ENCODE data around the gene LCAT.

Gene LCAT

GRCh38 chr16:67897231-67897630 lies 46.7 kb downstream of the LCAT start:
- H3K36me3 Mint-ChIP-seq (ENCODE audit: low read depth), result peaks cover 2% of the 10 kb centered on the region
- peaks cover 23% of the 10 kb centered on the region for H3K4me1 Mint-ChIP-seq (ENCODE audit: low read depth)
- H3K27me3 Mint-ChIP-seq (ENCODE audit: low read depth), result no peaks in the 10 kb centered on the region
- no peak overlapping the region for H3K27ac Mint-ChIP-seq
- no peaks in the 10 kb centered on the region for H3K9me3 Mint-ChIP-seq
- H3K4me3 Mint-ChIP-seq, result no peak overlapping the region

GRCh38 chr16:67893743-67894399 lies 50.0 kb downstream of the LCAT start:
- H3K27me3 Mint-ChIP-seq (ENCODE audit: low read depth), result no peaks in the 10 kb centered on the region
- peak overlapping the region; percentile 94 for H3K27ac Mint-ChIP-seq
- H3K36me3 Mint-ChIP-seq (ENCODE audit: low read depth), result peaks cover 2% of the 10 kb centered on the region
- H3K9me3 Mint-ChIP-seq, result no peaks in the 10 kb centered on the region
- peaks cover 23% of the 10 kb centered on the region for H3K4me1 Mint-ChIP-seq (ENCODE audit: low read depth)
- H3K4me3 Mint-ChIP-seq, result peak overlapping the region; percentile 95

GRCh38 chr16:67892899-67893742 lies 50.8 kb downstream of the LCAT start, which contains the start of gene PSKH1:
PSKH1 (plus strand) TSS chr16:67893254; CDS start chr16:67908750, 15,496 bp downstream.
- Mint-ChIP-seq H3K27ac (peak within 1 kb of the TSS; percentile 94), H3K9me3 (no peaks in the 10 kb centered on the region), H3K4me1 (ENCODE audit: low read depth) (peaks cover 20% of the 10 kb centered on the region), H3K4me3 (peak within 1 kb of the TSS; percentile 95), H3K27me3 (ENCODE audit: low read depth) (no peaks in the 10 kb centered on the region), H3K36me3 (ENCODE audit: low read depth) (peaks cover 2% of the 10 kb centered on the region)

GRCh38 chr16:67892375-67892774 lies 51.5 kb downstream of the LCAT start:
- peak overlapping the region; percentile 88 for H3K27ac Mint-ChIP-seq
- H3K36me3 Mint-ChIP-seq (ENCODE audit: low read depth), result peaks cover 2% of the 10 kb centered on the region
- peak overlapping the region; percentile 90 for H3K4me3 Mint-ChIP-seq
- no peaks in the 10 kb centered on the region for H3K9me3 Mint-ChIP-seq
- peaks cover 20% of the 10 kb centered on the region for H3K4me1 Mint-ChIP-seq (ENCODE audit: low read depth)
- no peaks in the 10 kb centered on the region for H3K27me3 Mint-ChIP-seq (ENCODE audit: low read depth)
